Measurements from ENCODE around the gene PKP3.

GRCh38 chr11:417652-418342, 23.8 kb downstream of the PKP3 start:
- TF ChIP-seq POLR2A (IDR thresholded peaks at IDR 0.05) (no peak), EP300 (IDR thresholded peaks at IDR 0.05) (no peak)
- TF ChIP-seq, protein P1, sequence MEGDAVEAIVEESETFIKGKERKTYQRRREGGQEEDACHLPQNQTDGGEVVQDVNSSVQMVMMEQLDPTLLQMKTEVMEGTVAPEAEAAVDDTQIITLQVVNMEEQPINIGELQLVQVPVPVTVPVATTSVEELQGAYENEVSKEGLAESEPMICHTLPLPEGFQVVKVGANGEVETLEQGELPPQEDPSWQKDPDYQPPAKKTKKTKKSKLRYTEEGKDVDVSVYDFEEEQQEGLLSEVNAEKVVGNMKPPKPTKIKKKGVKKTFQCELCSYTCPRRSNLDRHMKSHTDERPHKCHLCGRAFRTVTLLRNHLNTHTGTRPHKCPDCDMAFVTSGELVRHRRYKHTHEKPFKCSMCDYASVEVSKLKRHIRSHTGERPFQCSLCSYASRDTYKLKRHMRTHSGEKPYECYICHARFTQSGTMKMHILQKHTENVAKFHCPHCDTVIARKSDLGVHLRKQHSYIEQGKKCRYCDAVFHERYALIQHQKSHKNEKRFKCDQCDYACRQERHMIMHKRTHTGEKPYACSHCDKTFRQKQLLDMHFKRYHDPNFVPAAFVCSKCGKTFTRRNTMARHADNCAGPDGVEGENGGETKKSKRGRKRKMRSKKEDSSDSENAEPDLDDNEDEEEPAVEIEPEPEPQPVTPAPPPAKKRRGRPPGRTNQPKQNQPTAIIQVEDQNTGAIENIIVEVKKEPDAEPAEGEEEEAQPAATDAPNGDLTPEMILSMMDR (IDR thresholded peaks at IDR 0.05): no peak

Measured in stomach (tissue), 4 donors.